HFF-Myc (cell line): Measurements from ENCODE around the gene CNNM1.

Experiments used
- DNase-seq: peaks from one replicate; pipeline ENCODE4 v3.0.0-alpha.2; 2011; ENCODE audit warnings: low read depth; ENCODE audit errors: extremely low read depth
- H3K4me3 ChIP-seq: replicated peaks from 2 replicates; pipeline ENCODE4 v1.5.1; 2011; ENCODE audit warnings: low read depth, mild to moderate bottlenecking, control low read depth, low read length
- TF ChIP-seq, protein P1 (sequence below): IDR thresholded peaks from 2 replicates; pipeline ENCODE4 v1.5.1; 2012; ENCODE audit warnings: mild to moderate bottlenecking, low read depth, low read length, control low read depth; ENCODE audit errors: missing control alignments

The CNNM1 gene

DNA sequence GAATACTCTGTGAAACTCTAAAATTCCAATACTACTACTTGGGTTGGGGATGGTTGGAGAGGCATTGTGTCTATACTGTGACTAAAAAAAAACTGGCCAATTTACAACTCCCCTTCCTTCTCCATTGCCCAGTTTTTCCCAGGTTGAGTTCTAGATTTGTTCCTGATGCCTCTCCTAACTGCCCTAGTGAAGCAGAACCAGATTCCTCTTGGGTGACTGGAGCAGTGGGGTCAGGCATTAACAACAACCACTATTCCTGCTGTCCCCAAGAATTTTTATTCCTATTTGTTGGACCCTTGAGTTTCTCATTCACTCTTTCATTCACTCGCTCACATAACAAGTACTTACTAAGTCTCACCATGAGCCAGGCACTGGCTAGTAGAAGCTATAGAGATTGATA, 95.5 kb downstream of the CNNM1 start:
- DNase-seq, result no peak
- TF ChIP-seq, protein P1, sequence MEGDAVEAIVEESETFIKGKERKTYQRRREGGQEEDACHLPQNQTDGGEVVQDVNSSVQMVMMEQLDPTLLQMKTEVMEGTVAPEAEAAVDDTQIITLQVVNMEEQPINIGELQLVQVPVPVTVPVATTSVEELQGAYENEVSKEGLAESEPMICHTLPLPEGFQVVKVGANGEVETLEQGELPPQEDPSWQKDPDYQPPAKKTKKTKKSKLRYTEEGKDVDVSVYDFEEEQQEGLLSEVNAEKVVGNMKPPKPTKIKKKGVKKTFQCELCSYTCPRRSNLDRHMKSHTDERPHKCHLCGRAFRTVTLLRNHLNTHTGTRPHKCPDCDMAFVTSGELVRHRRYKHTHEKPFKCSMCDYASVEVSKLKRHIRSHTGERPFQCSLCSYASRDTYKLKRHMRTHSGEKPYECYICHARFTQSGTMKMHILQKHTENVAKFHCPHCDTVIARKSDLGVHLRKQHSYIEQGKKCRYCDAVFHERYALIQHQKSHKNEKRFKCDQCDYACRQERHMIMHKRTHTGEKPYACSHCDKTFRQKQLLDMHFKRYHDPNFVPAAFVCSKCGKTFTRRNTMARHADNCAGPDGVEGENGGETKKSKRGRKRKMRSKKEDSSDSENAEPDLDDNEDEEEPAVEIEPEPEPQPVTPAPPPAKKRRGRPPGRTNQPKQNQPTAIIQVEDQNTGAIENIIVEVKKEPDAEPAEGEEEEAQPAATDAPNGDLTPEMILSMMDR, result no peak
- H3K4me3 ChIP-seq, result no peak overlapping the region

DNA sequence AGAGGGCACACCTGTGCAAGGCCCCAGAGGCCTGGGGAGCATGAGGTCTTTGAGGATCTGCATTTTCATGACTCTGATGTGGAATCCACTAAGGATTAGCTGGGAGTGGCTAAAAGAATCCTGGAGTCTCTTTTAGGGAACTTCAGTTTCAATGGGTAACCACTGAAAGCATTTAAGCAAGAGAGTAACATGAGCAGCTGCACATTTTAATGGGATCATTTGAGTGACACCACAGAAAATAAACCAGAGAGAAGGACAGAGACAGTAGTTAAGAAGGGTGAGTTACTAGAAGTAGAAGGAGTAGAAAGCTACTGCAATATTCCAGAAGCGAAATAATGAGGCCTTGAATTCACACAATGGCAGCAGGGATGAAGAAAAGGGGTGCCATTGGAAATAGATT, 96.0 kb downstream of the CNNM1 start:
- no peak for DNase-seq
- no peak overlapping the region for H3K4me3 ChIP-seq
- TF ChIP-seq, protein P1, result no peak

DNA sequence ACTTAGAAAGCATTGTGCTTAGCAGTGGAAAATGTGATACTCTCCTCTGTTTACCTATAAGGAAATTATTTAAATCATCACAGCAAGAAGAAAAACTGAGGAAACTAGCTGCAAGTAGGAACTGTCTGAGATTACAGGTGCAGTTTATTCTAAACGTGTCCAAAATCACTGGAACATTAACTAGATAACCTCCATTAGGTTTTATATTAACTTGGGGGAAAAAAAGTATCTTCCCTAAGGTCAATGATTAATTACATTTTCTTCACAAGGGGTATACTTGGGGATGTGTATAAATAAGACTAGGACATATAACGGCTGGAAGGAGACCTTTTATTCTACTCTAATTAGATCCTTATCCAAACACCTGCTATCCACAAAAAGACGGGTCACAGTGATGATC, 97.5 kb downstream of the CNNM1 start:
- TF ChIP-seq, protein P1, result no peak
- H3K4me3 ChIP-seq, result no peak overlapping the region
- no peak for DNase-seq

DNA sequence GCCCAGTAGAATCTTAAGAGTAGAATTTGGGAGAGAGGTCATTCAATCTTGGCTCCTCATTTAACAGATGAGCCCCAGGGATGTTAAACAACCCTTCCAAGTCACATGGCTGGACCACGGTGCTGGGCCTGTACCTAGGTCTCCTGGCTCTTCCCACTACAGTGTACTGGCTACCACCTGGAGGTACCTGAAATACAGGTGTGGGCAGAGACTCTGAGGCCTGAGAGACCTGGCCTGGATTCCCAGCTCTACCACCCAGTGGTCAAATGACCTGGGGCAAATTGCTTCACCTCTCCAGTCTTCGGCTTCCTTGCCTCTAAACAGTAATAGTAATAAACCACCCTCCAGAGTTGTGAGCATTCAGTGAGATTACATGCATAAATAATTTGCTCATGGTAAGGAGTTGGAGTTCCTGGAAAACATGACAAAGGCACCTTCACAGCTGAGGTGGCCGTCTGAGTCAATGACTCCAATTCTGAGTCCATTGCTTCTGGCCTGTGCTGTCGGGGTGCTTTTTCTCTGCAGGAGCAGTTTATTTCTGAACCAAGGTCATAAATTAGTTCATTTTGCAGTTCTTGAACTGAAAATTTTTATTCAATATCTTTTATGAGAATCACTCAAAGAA, 98.5 kb downstream of the CNNM1 start:
- TF ChIP-seq, protein P1, result no peak
- H3K4me3 ChIP-seq, result no peak overlapping the region
- no peak for DNase-seq

DNA sequence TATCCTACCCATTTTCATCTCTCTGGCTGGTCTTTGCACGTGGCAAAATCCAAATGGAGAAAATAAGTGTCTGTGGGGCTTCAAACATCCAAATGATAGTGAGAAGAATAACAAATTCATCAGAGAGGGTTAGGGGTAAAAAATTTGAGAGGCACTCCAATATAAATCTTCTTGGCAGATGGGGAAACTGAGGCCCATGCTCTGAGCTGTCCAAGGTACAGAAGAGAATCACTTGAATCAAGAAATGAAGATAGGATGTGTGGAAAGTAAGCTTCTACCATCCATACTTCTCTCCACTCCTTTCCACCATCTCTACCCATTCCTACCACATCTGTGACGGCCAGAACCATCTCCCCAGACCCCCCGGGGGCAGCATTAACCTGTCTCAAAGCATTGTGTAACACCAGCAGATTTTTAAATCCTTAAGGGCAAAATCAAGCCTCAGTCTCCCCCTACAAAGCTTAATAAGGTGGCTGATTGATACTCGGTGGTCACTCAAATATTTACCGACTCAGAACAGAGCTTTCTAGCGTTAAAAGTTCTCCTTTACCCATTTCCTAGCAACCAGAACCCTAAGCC, 100.5 kb downstream of the CNNM1 start:
- TF ChIP-seq, protein P1, result no peak
- H3K4me3 ChIP-seq, result peak overlapping the region; percentile 97
- no peak for DNase-seq

DNA sequence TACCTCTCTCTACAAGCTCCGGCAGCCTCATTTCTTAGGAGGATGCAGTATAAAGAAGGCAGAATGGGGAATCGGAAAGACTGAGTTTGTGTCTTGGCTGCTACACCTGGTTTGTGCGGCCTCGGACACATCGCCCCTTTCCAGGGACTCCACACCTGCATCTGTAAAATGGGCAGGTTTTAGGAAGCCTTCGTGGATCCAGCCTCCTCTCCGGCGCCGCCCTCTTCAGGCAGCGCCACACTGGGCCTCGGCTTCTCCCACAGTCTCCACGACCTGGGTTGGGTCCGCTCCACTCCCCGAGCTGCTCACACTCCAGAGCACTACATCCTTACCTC, 100.9 kb downstream of the CNNM1 start:
- peak overlapping the region; percentile 97 for H3K4me3 ChIP-seq
- TF ChIP-seq, protein P1, result no peak
- no peak for DNase-seq
